Body of pancreas (tissue), 4 donors: ENCODE measurements around the gene COL15A1.

Experiments
- POLR2A ChIP-seq, 3 donors: fragments of 450-650 bp; IDR thresholded peaks; one replicate each; pipeline ENCODE4 v1.6.1; 2016; ENCODE audit warnings: antibody characterized with exemption in 3 of 3, mild to moderate bottlenecking in 2 of 3
- TF ChIP-seq, protein P1 (sequence below), 7 experiments: fragments of 450-650 bp in 4 of 7; fragments of 200-600 bp in 3 of 7; sonication (generic) in 3 of 7; IDR thresholded peaks; one replicate each; pipeline ENCODE4 v1.5.1; 2016 to 2019; ENCODE audit warnings: antibody characterized with exemption in 7 of 7

DNA sequence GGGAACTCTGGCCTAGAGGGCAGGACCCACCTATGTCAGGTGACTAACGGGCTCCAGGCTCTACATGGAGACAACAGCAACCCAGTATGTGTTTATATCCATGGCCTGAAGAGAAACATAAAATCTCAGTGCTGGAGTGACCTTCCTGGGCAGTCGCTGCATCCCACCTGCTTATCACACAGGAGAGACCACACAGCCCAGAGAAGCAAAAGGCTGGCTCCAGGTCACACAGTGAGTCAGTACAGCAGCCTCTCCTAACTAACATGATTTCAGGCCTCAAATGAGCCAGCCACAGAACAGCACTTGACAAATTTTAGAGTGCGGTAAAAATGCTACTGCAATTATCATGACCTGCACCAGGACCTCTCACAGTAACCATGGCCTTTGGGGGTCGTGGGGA, 107.2 kb downstream of the COL15A1 start:
- TF ChIP-seq, protein P1, sequence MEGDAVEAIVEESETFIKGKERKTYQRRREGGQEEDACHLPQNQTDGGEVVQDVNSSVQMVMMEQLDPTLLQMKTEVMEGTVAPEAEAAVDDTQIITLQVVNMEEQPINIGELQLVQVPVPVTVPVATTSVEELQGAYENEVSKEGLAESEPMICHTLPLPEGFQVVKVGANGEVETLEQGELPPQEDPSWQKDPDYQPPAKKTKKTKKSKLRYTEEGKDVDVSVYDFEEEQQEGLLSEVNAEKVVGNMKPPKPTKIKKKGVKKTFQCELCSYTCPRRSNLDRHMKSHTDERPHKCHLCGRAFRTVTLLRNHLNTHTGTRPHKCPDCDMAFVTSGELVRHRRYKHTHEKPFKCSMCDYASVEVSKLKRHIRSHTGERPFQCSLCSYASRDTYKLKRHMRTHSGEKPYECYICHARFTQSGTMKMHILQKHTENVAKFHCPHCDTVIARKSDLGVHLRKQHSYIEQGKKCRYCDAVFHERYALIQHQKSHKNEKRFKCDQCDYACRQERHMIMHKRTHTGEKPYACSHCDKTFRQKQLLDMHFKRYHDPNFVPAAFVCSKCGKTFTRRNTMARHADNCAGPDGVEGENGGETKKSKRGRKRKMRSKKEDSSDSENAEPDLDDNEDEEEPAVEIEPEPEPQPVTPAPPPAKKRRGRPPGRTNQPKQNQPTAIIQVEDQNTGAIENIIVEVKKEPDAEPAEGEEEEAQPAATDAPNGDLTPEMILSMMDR (IDR thresholded peaks at IDR 0.05): no peak
- no peak for TF ChIP-seq POLR2A (IDR thresholded peaks at IDR 0.05)
